H1 (cell line): ENCODE measurements around the gene OR51E1. TPM values are rescaled to one million over a fixed set of nuclear protein-coding genes. Genes with fewer than 3 reads are reported as not detected.

Experiments used
- ASH2L ChIP-seq: fragments of 200-600, 300-600 bp; sonication (generic); IDR thresholded peaks from one replicate; pipeline ENCODE4 v1.7.1; 2017; ENCODE audit warnings: low read length
- BCL11A ChIP-seq, 2 experiments: IDR thresholded peaks; one replicate each; pipeline ENCODE4 v1.6.1; 2011; ENCODE audit warnings: low read depth in 2 of 2, low read length in 2 of 2, mild to moderate bottlenecking in 2 of 2
- CBX8 ChIP-seq: fragments of 300-800, 300-1000 bp; sonication (generic); IDR thresholded peaks from 2 replicates; pipeline ENCODE4 v1.7.1; 2016; ENCODE audit warnings: low read depth, low read length, borderline replicate concordance
- HDAC6 ChIP-seq: IDR thresholded peaks from one replicate; pipeline ENCODE4 v1.7.1; 2012; ENCODE audit warnings: low read depth, mild to moderate bottlenecking, inconsistent platforms, low read length, moderate library complexity
- MAFK ChIP-seq: IDR thresholded peaks from 2 replicates; pipeline ENCODE4 v1.6.1; 2012; ENCODE audit warnings: low read depth, mild to moderate bottlenecking, improper control_type of control experiment, low read length
- MAX ChIP-seq: IDR thresholded peaks from 2 replicates; pipeline ENCODE4 v1.6.1; 2012; ENCODE audit warnings: inconsistent platforms
- PHF8 ChIP-seq: fragments of 200-600 bp; sonication (generic); conservative IDR thresholded peaks from 2 replicates; pipeline ENCODE4 v1.7.1; 2012; ENCODE audit warnings: low read depth, mild to moderate bottlenecking, inconsistent platforms, low read length, moderate library complexity
- POLR2A ChIP-seq, 2 experiments: IDR thresholded peaks; 1 replicate in 1 of 2; 2 replicates in 1 of 2; pipeline ENCODE4 v1.6.1; 2011; ENCODE audit warnings: low read depth in 2 of 2, low read length in 2 of 2, mild to moderate bottlenecking in 2 of 2; ENCODE audit errors: control extremely low read depth in 1 of 2
- SIRT6 ChIP-seq: IDR thresholded peaks from one replicate; pipeline ENCODE4 v1.7.1; 2012; ENCODE audit warnings: low read length, inconsistent platforms
- SIX5 ChIP-seq: IDR thresholded peaks from 2 replicates; pipeline ENCODE4 v1.6.1; 2011; ENCODE audit warnings: mild to moderate bottlenecking, low read depth, low read length
- SP2 ChIP-seq: IDR thresholded peaks from 2 replicates; pipeline ENCODE4 v1.6.1; 2012; ENCODE audit warnings: mild to moderate bottlenecking, low read length, inconsistent platforms
- polyA plus RNA-seq, 7 experiments: library from polyadenylated mRNA; depleted of rRNA in 3 of 7; stranded (reverse) in 5 of 7; unstranded in 2 of 7; fragments of >200 nt in 5 of 7; fragments of 200-250 nt in 2 of 7; gene quantifications; 1 replicate in 5 of 7; 2 replicates in 1 of 7; 4 replicates in 1 of 7; pipeline versions ENCODE4 v1.2.1 to v1.2.3, GENCODE V29; 2011 to 2013; ENCODE audit warnings: missing spikeins in 2 of 7, mixed read lengths in 2 of 7
- total RNA-seq: library from RNA; stranded (reverse); fragmentation: NEBNext Ultra II Directional; extraction: Animal tissue kit (Norgen Biotek cat#: 25700); gene quantifications from 2 replicates; pipeline ENCODE4 v1.2.1, GENCODE V29; 2021
- TF ChIP-seq, protein P1 (sequence below): fragments of 300-600 bp; sonication (generic); IDR thresholded peaks from 2 replicates; pipeline ENCODE4 v1.7.1; 2012; ENCODE audit warnings: low read length, moderate library complexity, mild to moderate bottlenecking, inconsistent platforms; ENCODE audit not compliant: insufficient replicate concordance

Gene OR51E1
- total and polyA plus RNA-seq, 2 of the 8 experiments (the other 6 are each of a cell fraction or from before 2014, with no cell fraction given), result not detected

DNA sequence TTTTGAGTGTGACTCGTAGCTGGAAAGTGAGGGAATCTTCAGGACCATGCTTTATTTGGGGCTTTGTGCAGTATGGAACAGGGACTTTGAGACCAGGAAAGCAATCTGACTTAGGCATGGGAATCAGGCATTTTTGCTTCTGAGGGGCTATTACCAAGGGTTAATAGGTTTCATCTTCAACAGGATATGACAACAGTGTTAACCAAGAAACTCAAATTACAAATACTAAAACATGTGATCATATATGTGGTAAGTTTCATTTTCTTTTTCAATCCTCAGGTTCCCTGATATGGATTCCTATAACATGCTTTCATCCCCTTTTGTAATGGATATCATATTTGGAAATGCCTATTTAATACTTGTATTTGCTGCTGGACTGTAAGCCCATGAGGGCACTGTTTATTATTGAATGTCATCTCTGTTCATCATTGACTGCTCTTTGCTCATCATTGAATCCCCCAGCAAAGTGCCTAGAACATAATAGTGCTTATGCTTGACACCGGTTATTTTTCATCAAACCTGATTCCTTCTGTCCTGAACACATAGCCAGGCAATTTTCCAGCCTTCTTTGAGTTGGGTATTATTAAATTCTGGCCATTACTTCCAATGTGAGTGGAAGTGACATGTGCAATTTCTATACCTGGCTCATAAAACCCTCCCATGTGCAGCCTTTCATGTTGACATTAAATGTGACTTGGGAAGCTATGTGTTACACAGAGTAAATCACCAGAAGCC, 11.0 kb downstream of the OR51E1 start (continued):
- TF ChIP-seq, protein P1, sequence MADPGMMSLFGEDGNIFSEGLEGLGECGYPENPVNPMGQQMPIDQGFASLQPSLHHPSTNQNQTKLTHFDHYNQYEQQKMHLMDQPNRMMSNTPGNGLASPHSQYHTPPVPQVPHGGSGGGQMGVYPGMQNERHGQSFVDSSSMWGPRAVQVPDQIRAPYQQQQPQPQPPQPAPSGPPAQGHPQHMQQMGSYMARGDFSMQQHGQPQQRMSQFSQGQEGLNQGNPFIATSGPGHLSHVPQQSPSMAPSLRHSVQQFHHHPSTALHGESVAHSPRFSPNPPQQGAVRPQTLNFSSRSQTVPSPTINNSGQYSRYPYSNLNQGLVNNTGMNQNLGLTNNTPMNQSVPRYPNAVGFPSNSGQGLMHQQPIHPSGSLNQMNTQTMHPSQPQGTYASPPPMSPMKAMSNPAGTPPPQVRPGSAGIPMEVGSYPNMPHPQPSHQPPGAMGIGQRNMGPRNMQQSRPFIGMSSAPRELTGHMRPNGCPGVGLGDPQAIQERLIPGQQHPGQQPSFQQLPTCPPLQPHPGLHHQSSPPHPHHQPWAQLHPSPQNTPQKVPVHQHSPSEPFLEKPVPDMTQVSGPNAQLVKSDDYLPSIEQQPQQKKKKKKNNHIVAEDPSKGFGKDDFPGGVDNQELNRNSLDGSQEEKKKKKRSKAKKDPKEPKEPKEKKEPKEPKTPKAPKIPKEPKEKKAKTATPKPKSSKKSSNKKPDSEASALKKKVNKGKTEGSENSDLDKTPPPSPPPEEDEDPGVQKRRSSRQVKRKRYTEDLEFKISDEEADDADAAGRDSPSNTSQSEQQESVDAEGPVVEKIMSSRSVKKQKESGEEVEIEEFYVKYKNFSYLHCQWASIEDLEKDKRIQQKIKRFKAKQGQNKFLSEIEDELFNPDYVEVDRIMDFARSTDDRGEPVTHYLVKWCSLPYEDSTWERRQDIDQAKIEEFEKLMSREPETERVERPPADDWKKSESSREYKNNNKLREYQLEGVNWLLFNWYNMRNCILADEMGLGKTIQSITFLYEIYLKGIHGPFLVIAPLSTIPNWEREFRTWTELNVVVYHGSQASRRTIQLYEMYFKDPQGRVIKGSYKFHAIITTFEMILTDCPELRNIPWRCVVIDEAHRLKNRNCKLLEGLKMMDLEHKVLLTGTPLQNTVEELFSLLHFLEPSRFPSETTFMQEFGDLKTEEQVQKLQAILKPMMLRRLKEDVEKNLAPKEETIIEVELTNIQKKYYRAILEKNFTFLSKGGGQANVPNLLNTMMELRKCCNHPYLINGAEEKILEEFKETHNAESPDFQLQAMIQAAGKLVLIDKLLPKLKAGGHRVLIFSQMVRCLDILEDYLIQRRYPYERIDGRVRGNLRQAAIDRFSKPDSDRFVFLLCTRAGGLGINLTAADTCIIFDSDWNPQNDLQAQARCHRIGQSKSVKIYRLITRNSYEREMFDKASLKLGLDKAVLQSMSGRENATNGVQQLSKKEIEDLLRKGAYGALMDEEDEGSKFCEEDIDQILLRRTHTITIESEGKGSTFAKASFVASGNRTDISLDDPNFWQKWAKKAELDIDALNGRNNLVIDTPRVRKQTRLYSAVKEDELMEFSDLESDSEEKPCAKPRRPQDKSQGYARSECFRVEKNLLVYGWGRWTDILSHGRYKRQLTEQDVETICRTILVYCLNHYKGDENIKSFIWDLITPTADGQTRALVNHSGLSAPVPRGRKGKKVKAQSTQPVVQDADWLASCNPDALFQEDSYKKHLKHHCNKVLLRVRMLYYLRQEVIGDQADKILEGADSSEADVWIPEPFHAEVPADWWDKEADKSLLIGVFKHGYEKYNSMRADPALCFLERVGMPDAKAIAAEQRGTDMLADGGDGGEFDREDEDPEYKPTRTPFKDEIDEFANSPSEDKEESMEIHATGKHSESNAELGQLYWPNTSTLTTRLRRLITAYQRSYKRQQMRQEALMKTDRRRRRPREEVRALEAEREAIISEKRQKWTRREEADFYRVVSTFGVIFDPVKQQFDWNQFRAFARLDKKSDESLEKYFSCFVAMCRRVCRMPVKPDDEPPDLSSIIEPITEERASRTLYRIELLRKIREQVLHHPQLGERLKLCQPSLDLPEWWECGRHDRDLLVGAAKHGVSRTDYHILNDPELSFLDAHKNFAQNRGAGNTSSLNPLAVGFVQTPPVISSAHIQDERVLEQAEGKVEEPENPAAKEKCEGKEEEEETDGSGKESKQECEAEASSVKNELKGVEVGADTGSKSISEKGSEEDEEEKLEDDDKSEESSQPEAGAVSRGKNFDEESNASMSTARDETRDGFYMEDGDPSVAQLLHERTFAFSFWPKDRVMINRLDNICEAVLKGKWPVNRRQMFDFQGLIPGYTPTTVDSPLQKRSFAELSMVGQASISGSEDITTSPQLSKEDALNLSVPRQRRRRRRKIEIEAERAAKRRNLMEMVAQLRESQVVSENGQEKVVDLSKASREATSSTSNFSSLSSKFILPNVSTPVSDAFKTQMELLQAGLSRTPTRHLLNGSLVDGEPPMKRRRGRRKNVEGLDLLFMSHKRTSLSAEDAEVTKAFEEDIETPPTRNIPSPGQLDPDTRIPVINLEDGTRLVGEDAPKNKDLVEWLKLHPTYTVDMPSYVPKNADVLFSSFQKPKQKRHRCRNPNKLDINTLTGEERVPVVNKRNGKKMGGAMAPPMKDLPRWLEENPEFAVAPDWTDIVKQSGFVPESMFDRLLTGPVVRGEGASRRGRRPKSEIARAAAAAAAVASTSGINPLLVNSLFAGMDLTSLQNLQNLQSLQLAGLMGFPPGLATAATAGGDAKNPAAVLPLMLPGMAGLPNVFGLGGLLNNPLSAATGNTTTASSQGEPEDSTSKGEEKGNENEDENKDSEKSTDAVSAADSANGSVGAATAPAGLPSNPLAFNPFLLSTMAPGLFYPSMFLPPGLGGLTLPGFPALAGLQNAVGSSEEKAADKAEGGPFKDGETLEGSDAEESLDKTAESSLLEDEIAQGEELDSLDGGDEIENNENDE, result no peak
- TF ChIP-seq SP2 (no peak), SIX5 (no peak), BCL11A (IDR thresholded peaks at IDR 0.05; ENCODE audit: low read depth in 2 of 2, low read length in 2 of 2) (no peak), SIRT6 (no peak), MAX (no peak), CBX8 (no peak), ASH2L (no peak), MAFK (no peak), HDAC6 (no peak), POLR2A (IDR thresholded peaks at IDR 0.05; ENCODE audit: control extremely low read depth in 1 of 2, low read depth in 2 of 2, low read length in 2 of 2) (no peak), PHF8 (no peak)
